WTC11 (cell line): ENCODE measurements around the gene NCKIPSD. TPM values are rescaled to one million over a fixed set of nuclear protein-coding genes. Genes with fewer than 3 reads are reported as not detected.
A peak's percentile ranks its signal among the peaks of the same experiment; 100 is the strongest.

Source experiments
- AR ChIP-seq: fragments of 250-450 bp; sonication (Bioruptor Pico); IDR thresholded peaks from 2 replicates; pipeline ENCODE4 v1.9.0; 2021; ENCODE audit warnings: mild to moderate bottlenecking
- ARID4B ChIP-seq: sonication (generic); formaldehyde crosslinking; IDR thresholded peaks from 2 replicates; pipeline ENCODE4 v1.8.0; 2023; ENCODE audit warnings: missing genetic modification reagents, mild to moderate bottlenecking, borderline replicate concordance
- ETV6 ChIP-seq: sonication (generic); formaldehyde crosslinking; IDR thresholded peaks from 2 replicates; pipeline ENCODE4 v1.8.1; 2022; ENCODE audit warnings: mild to moderate bottlenecking, missing genetic modification reagents
- GABPB1 ChIP-seq: sonication (generic); formaldehyde crosslinking; IDR thresholded peaks from 2 replicates; pipeline ENCODE4 v1.8.1; 2023; ENCODE audit warnings: mild to moderate bottlenecking, missing genetic modification reagents
- IRF1 ChIP-seq: sonication (generic); formaldehyde crosslinking; IDR thresholded peaks from 2 replicates; pipeline ENCODE4 v1.8.0; 2023; ENCODE audit warnings: missing genetic modification reagents
- KAT7 ChIP-seq: sonication (generic); formaldehyde crosslinking; IDR thresholded peaks from 2 replicates; pipeline ENCODE4 v1.8.1; 2023; ENCODE audit warnings: missing genetic modification reagents, mild to moderate bottlenecking, borderline replicate concordance
- NFE2L1 ChIP-seq: sonication (generic); formaldehyde crosslinking; IDR thresholded peaks from 2 replicates; pipeline ENCODE4 v1.8.1; 2023; ENCODE audit warnings: missing genetic modification reagents
- ZBTB21 ChIP-seq: sonication (generic); formaldehyde crosslinking; IDR thresholded peaks from 2 replicates; pipeline ENCODE4 v1.8.1; 2023; ENCODE audit warnings: mild to moderate bottlenecking, missing genetic modification reagents, borderline replicate concordance
- ZNF416 ChIP-seq: fragments of 250-450 bp; sonication (Bioruptor Pico); IDR thresholded peaks from 2 replicates; pipeline ENCODE4 v1.9.0; 2021; ENCODE audit warnings: mild to moderate bottlenecking, inconsistent platforms
- ZNF425 ChIP-seq: fragments of 250-450 bp; sonication (Bioruptor Pico); conservative IDR thresholded peaks from 2 replicates; pipeline ENCODE4 v1.9.0; 2021; ENCODE audit warnings: mild to moderate bottlenecking
- ZNF512 ChIP-seq: sonication (generic); formaldehyde crosslinking; IDR thresholded peaks from 2 replicates; pipeline ENCODE4 v1.8.1; 2022; ENCODE audit warnings: missing genetic modification reagents, borderline replicate concordance
- total RNA-seq: library from RNA; stranded (reverse); gene quantifications from 3 replicates; pipeline ENCODE4 v1.2.3, GENCODE V29; 2021
- TF ChIP-seq, protein P1 (sequence below): fragments of 250-450 bp; sonication (Bioruptor Pico); IDR thresholded peaks from 2 replicates; pipeline ENCODE4 v1.9.0; 2021; ENCODE audit warnings: moderate library complexity, mild to moderate bottlenecking, inconsistent platforms, borderline replicate concordance
- TF ChIP-seq, protein P2 (sequence below): sonication (generic); formaldehyde crosslinking; IDR thresholded peaks from 2 replicates; pipeline ENCODE4 v1.8.0; 2022; ENCODE audit warnings: mild to moderate bottlenecking, missing genetic modification reagents

Gene NCKIPSD
- total RNA-seq, 1 experiment from 2014 or later, result 40.1 TPM

DNA sequence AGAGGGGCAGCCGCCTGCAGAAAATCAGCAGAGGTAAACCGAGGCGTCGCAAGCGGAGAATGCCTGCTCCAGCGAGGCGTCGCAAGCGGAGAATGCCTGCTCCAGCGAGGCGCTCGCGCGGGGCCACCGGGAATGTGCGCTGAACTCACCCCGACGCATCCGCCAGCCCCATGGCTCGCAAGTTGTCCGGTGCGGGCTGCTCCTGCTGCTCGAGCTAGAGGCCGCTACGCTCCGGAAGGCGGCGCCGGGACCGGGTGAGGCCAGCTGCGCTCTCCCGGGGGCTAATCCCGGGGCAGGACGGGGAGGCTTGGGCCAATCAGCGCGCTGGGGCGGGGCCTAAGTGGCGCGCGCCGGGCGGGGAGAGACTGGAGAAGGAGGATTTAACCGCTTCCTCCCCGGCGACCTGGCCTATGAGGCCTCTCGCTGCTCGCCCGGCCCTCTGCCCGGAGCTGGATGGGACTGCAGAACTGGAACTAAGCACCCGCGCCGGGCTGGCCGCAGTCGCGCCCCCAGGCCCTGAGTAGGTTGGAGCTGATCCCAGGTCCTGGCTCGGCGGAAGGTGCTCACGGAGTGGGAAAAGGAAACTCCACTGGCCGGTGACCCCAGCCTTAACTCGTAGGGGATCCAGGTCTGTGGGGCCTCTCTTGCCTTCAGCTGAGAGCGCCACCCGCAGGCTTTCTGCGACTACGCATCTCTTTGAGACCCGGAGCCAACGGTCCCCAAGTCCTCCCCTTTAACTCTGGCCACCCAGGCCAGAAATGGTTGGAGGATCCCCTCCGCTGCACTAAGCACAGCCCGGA, 50.3 kb downstream of the NCKIPSD start, which contains the start of gene SLC26A6 (continued):
- TF ChIP-seq ZNF512 (CRISPR knock-in tag) (no peak), ZBTB21 (no peak), NFE2L1 (CRISPR knock-in tag) (0 out of 2 replicates have a peak, but pooled peaks have one; percentile 19), ZNF416 (CRISPR knock-in tag) (0 out of 2 replicates have a peak, but pooled peaks have one; percentile 45), ZNF425 (CRISPR knock-in tag) (no peak), AR (CRISPR knock-in tag) (no peak), KAT7 (peak; percentile 93; the same call in 1 of the 2 replicates), IRF1 (CRISPR knock-in tag) (peak; percentile 84; the same call in 1 of the 2 replicates), ETV6 (peak; percentile 45; the same call in 1 of the 2 replicates), ARID4B (CRISPR knock-in tag) (no peak), GABPB1 (CRISPR knock-in tag) (0 out of 2 replicates have a peak, but pooled peaks have one; percentile 6)
- TF ChIP-seq, protein P1, sequence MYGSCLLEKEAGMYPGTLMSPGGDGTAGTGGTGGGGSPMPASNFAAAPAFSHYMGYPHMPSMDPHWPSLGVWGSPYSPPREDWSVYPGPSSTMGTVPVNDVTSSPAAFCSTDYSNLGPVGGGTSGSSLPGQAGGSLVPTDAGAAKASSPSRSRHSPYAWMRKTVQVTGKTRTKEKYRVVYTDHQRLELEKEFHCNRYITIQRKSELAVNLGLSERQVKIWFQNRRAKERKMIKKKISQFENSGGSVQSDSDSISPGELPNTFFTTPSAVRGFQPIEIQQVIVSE (CRISPR knock-in tag), result no peak
- TF ChIP-seq, protein P2, sequence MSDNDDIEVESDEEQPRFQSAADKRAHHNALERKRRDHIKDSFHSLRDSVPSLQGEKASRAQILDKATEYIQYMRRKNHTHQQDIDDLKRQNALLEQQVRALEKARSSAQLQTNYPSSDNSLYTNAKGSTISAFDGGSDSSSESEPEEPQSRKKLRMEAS (CRISPR knock-in tag), result peak; percentile 25; the same call in 1 of the 2 replicates
